DOHH2 (cell line): ENCODE measurements around the gene EVA1C.

Experiments
- CTCF ChIP-seq: fragments of 200-600 bp; sonication (generic); IDR thresholded peaks from one replicate; pipeline ENCODE4 v1.5.1; 2014; ENCODE audit warnings: antibody characterized with exemption, mild to moderate bottlenecking, low read depth, low read length; ENCODE audit not compliant: poor library complexity, severe bottlenecking
- EZH2phosphoT487 ChIP-seq: fragments of 200-600 bp; sonication (generic); IDR thresholded peaks from 2 replicates; pipeline ENCODE4 v1.6.1; 2017; ENCODE audit warnings: borderline replicate concordance, mild to moderate bottlenecking, antibody characterized with exemption, low read length, moderate library complexity, mixed read lengths

- no peak for TF ChIP-seq CTCF
- TF ChIP-seq EZH2phosphoT487: no peak
Measured at GRCh38 chr21:32508558-32508957, 96.1 kb downstream of the EVA1C start.
